HuH-7 (cell line): ENCODE results near the gene TMEM45A.
"Not testable (repeated sequence)": the region's sequence is repeated elsewhere in the genome, so short reads cannot be mapped to it uniquely, and the experiment has no call there.

ENCODE experiments used
- DNase-seq: peaks from one replicate; pipeline ENCODE4 v3.0.0; 2011; ENCODE audit warnings: low spot score

The TMEM45A gene

GRCh38 chr3:100492059-100493006 lies at the start of gene TMEM45A:
Gene TMEM45A (plus strand): TSS chr3:100492619. CDS start chr3:100555212, 62,593 bp downstream.
- peak; percentile 99 for DNase-seq

GRCh38 chr3:100443690-100444089 lies 48.7 kb upstream of the TMEM45A start:
- DNase-seq, result no peak

- not testable (repeated sequence) for DNase-seq
Measured at GRCh38 chr3:100447067-100447466, 45.4 kb upstream of the TMEM45A start.

GRCh38 chr3:100448079-100448478 lies 44.3 kb upstream of the TMEM45A start:
- no peak for DNase-seq

GRCh38 chr3:100449214-100449613 lies 43.2 kb upstream of the TMEM45A start:
- DNase-seq, result no peak

GRCh38 chr3:100454677-100455076 lies 37.7 kb upstream of the TMEM45A start:
- DNase-seq, result peak; percentile 85

- no peak for DNase-seq
Measured at GRCh38 chr3:100455841-100456550, 36.4 kb upstream of the TMEM45A start.

GRCh38 chr3:100456745-100457144 lies 35.7 kb upstream of the TMEM45A start:
- DNase-seq, result no peak

GRCh38 chr3:100457811-100458210 lies 34.6 kb upstream of the TMEM45A start:
- DNase-seq, result no peak

- DNase-seq, result no peak
Measured at GRCh38 chr3:100458814-100459213, 33.6 kb upstream of the TMEM45A start.

- peak; percentile 72 for DNase-seq
Measured at GRCh38 chr3:100463002-100463401, 29.4 kb upstream of the TMEM45A start.

- DNase-seq, result no peak
Measured at GRCh38 chr3:100463646-100464155, 28.7 kb upstream of the TMEM45A start.

GRCh38 chr3:100465892-100466777 lies 26.3 kb upstream of the TMEM45A start:
- no peak for DNase-seq

- DNase-seq, result no peak
Measured at GRCh38 chr3:100467133-100467532, 25.3 kb upstream of the TMEM45A start.

GRCh38 chr3:100468676-100469075 lies 23.7 kb upstream of the TMEM45A start:
- no peak for DNase-seq

- DNase-seq, result no peak
Measured at GRCh38 chr3:100470951-100471350, 21.5 kb upstream of the TMEM45A start.

- DNase-seq, result no peak
Measured at GRCh38 chr3:100471444-100471843, 21.0 kb upstream of the TMEM45A start.

- not testable (repeated sequence) for DNase-seq
Measured at GRCh38 chr3:100477851-100478360, 14.5 kb upstream of the TMEM45A start.

- not testable (repeated sequence) for DNase-seq
Measured at GRCh38 chr3:100478521-100478920, 13.9 kb upstream of the TMEM45A start.

GRCh38 chr3:100480081-100480480 lies 12.3 kb upstream of the TMEM45A start:
- DNase-seq, result no peak

GRCh38 chr3:100482176-100482575 lies 10.2 kb upstream of the TMEM45A start:
- DNase-seq, result peak; percentile 70

- DNase-seq, result no peak
Measured at GRCh38 chr3:100483529-100483928, 8.9 kb upstream of the TMEM45A start.
